ENCODE data around the gene TTC12. TPM values are rescaled to one million over a fixed set of nuclear protein-coding genes. Genes with fewer than 3 reads are reported as not detected.
A peak's percentile ranks its signal among the peaks of the same experiment; 100 is the strongest.

TTC12 gene
- total RNA-seq, 1 experiment from 2014 or later = 7.6 TPM

DNA sequence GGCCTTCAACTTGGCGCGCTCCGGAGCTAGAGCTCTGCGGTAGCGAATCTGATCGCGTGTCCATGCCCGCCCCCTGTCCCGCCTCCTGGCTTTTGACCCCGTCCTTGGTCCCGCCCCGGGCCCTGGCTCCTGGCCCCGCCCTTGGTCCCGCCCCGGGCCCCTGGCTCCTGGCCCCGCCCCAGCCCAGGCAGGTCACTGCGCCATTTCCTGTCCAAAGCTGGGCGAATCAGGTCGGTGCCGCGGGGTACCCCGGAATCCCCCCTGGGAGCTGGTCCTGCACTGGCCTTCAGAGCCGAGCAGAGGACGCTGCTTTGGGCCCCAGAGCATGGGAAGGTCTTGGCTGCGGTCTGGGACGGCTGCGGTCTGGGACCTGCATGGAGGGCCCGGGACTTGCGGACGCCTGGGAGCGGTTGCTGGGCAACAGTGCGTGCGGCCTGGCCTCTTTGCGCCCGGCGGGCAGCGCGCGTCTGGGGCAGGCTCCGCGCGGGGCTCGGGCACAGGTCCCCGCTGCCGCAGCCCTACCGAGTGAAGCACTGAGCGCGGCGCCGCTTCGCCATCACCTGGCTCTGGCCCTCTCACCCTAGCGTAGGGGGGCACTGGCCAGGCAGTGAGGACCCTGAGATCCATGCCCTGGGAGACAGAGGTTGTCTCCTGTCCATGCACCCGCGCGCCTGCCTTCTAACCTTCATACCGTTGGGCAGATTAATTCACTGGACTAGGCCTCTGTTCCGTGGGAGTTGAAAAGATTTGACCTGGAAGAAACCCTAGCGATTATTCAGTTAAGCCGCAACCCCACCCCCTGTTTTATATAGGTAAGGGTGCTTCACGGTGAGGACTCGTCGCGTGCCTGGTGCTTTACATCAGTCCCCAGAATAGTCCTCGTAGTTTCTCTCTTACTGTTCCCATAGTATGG, at the start of gene TTC12 (continued):
- TF ChIP-seq, protein P1, sequence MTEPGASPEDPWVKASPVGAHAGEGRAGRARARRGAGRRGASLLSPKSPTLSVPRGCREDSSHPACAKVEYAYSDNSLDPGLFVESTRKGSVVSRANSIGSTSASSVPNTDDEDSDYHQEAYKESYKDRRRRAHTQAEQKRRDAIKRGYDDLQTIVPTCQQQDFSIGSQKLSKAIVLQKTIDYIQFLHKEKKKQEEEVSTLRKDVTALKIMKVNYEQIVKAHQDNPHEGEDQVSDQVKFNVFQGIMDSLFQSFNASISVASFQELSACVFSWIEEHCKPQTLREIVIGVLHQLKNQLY (CRISPR knock-in tag; IDR thresholded peaks at IDR 0.05) = no peak
- no peak for TF ChIP-seq ZNF219 (CRISPR knock-in tag; IDR thresholded peaks at IDR 0.05; ENCODE audit: borderline replicate concordance)
- TF ChIP-seq HMGA2 (CRISPR knock-in tag; IDR thresholded peaks at IDR 0.05) = no peak
- no peak for TF ChIP-seq ETV6 (CRISPR knock-in tag; IDR thresholded peaks at IDR 0.05)
- TF ChIP-seq FOXP1 (CRISPR knock-in tag; IDR thresholded peaks at IDR 0.05; ENCODE audit: borderline replicate concordance) = peak; percentile 79; the same call in 1 of the 2 replicates
- no peak for TF ChIP-seq NFYB (CRISPR knock-in tag; conservative IDR thresholded peaks at IDR 0.05; ENCODE audit: low read depth)
- TF ChIP-seq, protein P2, sequence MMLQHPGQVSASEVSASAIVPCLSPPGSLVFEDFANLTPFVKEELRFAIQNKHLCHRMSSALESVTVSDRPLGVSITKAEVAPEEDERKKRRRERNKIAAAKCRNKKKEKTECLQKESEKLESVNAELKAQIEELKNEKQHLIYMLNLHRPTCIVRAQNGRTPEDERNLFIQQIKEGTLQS (CRISPR knock-in tag; conservative IDR thresholded peaks at IDR 0.05) = no peak
- TF ChIP-seq, protein P3, sequence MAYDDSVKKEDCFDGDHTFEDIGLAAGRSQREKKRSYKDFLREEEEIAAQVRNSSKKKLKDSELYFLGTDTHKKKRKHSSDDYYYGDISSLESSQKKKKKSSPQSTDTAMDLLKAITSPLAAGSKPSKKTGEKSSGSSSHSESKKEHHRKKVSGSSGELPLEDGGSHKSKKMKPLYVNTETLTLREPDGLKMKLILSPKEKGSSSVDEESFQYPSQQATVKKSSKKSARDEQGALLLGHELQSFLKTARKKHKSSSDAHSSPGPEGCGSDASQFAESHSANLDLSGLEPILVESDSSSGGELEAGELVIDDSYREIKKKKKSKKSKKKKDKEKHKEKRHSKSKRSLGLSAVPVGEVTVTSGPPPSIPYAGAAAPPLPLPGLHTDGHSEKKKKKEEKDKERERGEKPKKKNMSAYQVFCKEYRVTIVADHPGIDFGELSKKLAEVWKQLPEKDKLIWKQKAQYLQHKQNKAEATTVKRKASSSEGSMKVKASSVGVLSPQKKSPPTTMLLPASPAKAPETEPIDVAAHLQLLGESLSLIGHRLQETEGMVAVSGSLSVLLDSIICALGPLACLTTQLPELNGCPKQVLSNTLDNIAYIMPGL (CRISPR knock-in tag; IDR thresholded peaks at IDR 0.05) = peak; percentile 88; the same call in 1 of the 2 replicates
- TF ChIP-seq, protein P4, sequence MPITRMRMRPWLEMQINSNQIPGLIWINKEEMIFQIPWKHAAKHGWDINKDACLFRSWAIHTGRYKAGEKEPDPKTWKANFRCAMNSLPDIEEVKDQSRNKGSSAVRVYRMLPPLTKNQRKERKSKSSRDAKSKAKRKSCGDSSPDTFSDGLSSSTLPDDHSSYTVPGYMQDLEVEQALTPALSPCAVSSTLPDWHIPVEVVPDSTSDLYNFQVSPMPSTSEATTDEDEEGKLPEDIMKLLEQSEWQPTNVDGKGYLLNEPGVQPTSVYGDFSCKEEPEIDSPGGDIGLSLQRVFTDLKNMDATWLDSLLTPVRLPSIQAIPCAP (CRISPR knock-in tag; IDR thresholded peaks at IDR 0.05) = no peak
- no peak for TF ChIP-seq ELF4 (CRISPR knock-in tag; IDR thresholded peaks at IDR 0.05; ENCODE audit: low read depth)
- TF ChIP-seq, protein P5, sequence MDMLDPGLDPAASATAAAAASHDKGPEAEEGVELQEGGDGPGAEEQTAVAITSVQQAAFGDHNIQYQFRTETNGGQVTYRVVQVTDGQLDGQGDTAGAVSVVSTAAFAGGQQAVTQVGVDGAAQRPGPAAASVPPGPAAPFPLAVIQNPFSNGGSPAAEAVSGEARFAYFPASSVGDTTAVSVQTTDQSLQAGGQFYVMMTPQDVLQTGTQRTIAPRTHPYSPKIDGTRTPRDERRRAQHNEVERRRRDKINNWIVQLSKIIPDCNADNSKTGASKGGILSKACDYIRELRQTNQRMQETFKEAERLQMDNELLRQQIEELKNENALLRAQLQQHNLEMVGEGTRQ (CRISPR knock-in tag; IDR thresholded peaks at IDR 0.05) = no peak
- TF ChIP-seq, protein P6, sequence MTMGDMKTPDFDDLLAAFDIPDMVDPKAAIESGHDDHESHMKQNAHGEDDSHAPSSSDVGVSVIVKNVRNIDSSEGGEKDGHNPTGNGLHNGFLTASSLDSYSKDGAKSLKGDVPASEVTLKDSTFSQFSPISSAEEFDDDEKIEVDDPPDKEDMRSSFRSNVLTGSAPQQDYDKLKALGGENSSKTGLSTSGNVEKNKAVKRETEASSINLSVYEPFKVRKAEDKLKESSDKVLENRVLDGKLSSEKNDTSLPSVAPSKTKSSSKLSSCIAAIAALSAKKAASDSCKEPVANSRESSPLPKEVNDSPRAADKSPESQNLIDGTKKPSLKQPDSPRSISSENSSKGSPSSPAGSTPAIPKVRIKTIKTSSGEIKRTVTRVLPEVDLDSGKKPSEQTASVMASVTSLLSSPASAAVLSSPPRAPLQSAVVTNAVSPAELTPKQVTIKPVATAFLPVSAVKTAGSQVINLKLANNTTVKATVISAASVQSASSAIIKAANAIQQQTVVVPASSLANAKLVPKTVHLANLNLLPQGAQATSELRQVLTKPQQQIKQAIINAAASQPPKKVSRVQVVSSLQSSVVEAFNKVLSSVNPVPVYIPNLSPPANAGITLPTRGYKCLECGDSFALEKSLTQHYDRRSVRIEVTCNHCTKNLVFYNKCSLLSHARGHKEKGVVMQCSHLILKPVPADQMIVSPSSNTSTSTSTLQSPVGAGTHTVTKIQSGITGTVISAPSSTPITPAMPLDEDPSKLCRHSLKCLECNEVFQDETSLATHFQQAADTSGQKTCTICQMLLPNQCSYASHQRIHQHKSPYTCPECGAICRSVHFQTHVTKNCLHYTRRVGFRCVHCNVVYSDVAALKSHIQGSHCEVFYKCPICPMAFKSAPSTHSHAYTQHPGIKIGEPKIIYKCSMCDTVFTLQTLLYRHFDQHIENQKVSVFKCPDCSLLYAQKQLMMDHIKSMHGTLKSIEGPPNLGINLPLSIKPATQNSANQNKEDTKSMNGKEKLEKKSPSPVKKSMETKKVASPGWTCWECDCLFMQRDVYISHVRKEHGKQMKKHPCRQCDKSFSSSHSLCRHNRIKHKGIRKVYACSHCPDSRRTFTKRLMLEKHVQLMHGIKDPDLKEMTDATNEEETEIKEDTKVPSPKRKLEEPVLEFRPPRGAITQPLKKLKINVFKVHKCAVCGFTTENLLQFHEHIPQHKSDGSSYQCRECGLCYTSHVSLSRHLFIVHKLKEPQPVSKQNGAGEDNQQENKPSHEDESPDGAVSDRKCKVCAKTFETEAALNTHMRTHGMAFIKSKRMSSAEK (CRISPR knock-in tag; IDR thresholded peaks at IDR 0.05; ENCODE audit: borderline replicate concordance) = no peak
- TF ChIP-seq TEAD1 (CRISPR knock-in tag; IDR thresholded peaks at IDR 0.05) = peak; percentile 82; the same call in 1 of the 2 replicates
- TF ChIP-seq, protein P7, sequence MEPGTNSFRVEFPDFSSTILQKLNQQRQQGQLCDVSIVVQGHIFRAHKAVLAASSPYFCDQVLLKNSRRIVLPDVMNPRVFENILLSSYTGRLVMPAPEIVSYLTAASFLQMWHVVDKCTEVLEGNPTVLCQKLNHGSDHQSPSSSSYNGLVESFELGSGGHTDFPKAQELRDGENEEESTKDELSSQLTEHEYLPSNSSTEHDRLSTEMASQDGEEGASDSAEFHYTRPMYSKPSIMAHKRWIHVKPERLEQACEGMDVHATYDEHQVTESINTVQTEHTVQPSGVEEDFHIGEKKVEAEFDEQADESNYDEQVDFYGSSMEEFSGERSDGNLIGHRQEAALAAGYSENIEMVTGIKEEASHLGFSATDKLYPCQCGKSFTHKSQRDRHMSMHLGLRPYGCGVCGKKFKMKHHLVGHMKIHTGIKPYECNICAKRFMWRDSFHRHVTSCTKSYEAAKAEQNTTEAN (CRISPR knock-in tag; IDR thresholded peaks at IDR 0.05) = no peak
